Inflammatory macrophage treated with lipopolysaccharide for 4 hours (primary cell): ENCODE data around the gene USH2A.

Source experiments
- DNase-seq: peaks from one replicate; pipeline ENCODE4 v3.0.0-alpha.2; 2020

USH2A gene

GRCh38 chr1:216422821-216423520 is at the start of gene USH2A:
Gene USH2A (minus strand): TSS chr1:216423448. CDS start chr1:216422336, 1,112 bp downstream.
- DNase-seq, result no peak

DNA sequence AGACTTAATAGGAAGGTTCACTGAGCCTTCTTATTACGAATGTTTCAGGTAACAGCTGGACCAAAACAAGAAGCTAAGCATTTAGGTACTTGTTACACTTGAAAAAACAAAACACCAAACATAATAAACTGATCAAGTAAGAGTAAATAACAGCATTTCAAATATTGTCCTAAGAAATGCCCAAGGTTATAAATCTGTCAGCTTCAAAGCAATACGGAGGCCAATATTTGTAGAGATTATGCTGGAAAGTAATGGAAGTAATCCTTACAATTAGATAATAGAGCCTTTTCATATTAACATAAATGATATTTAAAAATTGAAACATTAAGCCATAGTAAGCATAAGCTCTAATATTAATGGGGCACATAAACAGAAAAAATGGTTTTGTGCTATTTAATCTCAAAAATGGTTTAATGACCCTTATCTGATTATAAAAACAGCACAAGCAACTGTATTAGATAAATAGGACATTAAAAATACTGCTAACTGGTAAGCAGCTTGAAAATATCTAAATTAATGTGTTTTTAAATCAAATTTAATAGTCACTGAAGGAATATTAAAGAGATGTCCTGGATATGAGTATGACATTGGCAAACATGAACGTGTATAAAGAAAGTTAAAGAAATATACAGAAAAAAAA is 43.0 kb upstream of the USH2A start:
- no peak for DNase-seq

- DNase-seq, result no peak
These were observed 41.2 kb upstream of the USH2A start for GRCh38 chr1:216464489-216464888.

- no peak for DNase-seq
These were observed 39.0 kb upstream of the USH2A start for GRCh38 chr1:216462066-216462775.

DNA sequence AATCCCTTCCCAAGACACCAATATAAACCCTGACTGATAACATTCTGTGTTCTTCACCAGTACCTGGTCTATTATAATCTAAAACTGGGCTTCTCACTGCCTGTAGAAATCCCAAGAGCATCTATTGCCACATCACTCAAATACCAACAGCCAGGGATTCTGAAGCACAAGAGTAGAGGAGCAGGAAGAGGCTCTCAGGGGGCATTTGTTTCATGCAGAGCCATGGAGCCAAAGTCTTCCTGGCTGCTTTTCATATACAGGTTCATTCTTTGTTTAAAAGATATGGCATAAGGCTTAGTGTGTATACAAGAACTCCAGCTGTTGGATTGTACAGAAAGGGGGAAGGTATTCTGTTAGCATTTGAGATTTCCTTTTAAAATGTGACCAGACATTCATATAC is 38.2 kb upstream of the USH2A start:
- DNase-seq, result no peak

DNA sequence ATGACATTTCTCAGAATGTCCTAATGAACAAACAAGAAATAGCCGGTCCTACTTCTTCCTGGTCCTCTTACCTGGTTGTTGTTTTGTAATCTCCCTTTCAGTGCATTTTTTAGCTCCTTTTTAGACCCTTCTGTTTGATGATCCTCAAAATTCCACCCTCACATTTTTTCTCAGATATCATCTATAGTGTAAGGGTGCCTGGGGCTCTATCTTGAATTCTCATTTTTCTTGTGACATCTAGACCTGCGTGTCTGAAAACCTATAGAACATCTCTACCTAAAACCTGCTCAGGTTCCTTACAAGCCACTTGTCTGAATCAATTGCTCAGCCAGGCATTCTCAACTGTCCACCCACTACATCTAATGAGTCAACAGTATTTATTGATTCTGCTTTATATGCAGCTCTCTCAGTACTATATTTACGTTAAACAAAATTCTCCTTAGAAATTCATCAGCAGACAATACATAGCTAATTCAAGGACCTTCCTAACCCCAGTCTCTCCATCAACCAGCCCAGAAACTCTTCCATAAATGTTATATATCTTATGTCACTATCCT is 36.5 kb upstream of the USH2A start:
- no peak for DNase-seq

DNA sequence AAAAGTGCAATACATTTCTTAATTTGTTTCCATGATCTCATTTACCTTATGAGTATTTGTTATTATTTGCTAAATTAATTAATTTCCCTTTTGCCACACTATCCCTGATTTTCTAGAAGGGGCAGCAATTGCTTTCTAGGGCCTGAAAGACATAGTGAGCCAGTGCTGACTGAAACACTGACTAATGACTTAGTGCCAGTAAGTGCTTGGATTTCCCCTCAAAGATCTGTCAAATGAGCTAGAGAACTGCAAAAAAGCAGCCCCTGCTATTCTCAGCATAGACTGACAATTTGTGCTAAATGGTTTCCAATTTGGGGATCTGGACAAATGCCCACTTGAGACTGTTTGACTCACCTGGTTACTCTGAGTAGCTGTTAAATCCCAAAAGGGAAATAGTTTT is 35.6 kb upstream of the USH2A start:
- no peak for DNase-seq

DNA sequence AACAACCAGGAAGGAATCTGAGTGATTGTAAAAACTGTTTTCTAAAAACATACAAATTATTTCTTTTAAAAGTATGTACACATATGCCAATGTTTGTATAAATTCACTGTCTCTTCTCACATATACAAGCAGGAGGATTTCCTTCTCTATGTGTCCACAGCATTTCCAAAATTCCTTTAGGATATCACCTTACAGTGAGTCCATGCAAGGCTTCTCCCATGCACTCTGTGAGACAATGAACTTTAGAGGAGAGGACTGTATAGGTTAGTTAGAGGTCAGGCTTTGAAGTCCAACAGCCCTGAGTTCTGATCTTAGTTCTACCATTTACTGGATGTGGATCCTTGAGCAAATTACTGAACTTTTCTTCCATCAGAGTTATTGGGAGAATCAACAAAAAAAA is 34.1 kb upstream of the USH2A start:
- DNase-seq, result no peak

DNA sequence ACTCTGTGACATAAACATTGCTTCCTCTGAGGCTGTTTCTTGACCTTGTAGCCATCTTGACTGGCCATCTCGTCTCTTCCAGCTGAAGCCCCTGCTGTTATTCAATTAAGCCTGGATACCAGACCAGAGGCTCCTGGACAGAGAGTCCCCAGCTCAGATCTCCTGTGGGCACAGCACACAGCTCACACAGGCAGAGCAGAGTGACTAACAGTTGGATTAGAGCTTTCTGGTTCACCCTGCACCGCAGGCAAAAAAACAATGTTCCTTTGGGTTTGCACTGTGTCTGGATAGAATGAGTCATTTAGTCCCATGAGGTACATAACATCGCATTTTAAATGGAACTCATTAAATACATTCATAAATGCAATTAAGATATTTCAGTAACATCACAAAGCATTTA is 33.4 kb upstream of the USH2A start:
- DNase-seq, result no peak

- no peak for DNase-seq
These were observed 30.5 kb upstream of the USH2A start for GRCh38 chr1:216453777-216454176.

- DNase-seq, result no peak
These were observed 27.0 kb upstream of the USH2A start for GRCh38 chr1:216450227-216450626.

GRCh38 chr1:216448011-216448510 is 24.8 kb upstream of the USH2A start:
- no peak for DNase-seq

DNA sequence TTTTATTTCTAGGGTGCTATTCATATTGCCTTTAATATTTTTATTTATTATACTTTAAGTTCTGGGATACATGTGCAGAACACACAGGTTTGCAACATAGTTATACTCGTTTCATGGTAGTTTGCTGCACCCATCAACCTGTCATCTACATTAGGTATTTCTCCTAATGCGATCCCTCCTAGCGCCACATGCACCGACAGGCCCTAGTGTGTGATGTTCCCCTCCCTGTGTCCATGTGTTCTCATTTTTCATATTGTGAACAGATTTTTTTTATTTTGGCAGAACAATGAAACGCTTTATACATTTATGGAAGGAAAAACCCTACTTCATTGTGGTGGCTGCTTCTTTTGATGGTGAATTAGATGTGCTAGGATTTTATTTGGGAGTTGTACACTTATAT is 14.4 kb upstream of the USH2A start:
- no peak for DNase-seq

GRCh38 chr1:216434232-216434631 is 11.0 kb upstream of the USH2A start:
- DNase-seq, result no peak

- no peak for DNase-seq
These were observed 9.9 kb upstream of the USH2A start for GRCh38 chr1:216433175-216433574.

GRCh38 chr1:216430744-216431143 is 7.5 kb upstream of the USH2A start:
- no peak for DNase-seq

DNA sequence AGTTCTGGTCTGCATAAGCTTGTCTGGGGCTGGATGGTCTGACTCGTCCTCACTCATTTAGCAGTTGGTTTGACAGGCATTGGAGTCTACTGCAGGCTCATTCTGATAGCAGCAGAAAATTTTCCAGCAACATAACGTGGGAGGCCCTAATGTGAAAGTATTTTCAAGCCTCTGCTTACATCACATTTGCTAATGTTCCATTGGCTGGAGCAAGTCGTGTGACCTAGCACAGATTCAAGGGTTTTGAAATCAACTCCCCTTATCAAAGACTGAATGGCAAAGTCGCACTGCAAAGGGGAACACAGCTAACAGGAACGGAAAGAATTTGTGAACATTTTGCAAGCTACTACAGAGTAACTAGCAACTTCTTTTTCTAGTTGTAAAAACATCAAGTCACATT is 2.3 kb upstream of the USH2A start:
- no peak for DNase-seq

- DNase-seq, result no peak
These were observed 2.5 kb downstream of the USH2A start for GRCh38 chr1:216420746-216421145.

DNA sequence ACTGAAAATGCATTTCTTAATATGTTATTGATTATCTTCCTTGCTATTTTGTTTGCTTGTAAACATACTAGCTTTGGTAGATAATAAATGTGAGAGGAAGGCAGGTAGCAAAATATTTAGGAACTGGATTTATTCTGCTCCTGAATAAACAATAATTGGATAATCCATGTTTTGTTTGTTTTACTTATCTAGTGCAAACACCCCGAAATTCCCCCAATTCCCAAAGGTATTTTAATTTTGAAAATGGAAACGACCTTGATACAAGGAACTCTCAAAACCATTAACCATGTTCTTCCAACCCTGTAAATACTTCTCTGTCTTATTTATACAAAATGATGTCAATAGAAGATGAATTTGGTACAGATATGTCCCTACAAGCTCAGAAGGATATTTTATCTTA is 3.0 kb downstream of the USH2A start:
- no peak for DNase-seq

GRCh38 chr1:216416488-216416887 is 6.8 kb downstream of the USH2A start:
- no peak for DNase-seq

DNA sequence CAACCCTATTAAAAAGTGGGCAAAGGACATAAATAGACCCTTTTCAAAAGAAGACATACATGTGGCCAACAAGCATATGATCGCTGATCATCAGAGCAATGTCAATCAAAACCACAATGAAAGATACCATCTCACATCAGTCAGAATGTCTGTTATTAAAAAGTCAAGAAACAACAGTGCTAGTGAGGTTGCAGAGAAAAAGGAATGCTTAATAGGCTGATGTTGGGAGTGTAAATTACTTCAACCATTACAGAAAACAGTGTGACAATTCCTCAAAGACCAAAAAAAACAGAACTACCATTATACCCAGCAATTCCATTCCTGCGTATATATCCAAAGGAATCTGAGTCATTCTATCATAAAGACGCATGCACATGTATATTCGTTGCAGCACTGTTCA is 13.2 kb downstream of the USH2A start:
- no peak for DNase-seq

DNA sequence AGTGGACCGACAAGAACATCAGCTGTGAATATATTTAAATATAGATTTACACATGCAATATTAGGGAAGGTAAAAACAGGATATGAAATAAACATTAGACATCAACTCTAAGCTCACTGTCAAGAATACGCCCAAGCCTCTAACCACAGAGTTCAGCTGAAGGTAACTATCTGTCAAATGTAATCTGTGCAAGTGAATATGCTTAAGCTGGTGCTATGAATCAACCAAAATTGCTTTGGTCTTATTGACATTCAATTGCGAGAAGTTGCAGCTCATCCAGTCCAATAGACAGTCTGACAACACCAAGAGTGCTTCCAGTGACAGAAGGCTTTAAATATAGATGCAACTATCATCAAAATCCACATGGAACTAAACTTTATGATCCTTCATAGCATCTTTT is 32.3 kb downstream of the USH2A start:
- no peak for DNase-seq

DNA sequence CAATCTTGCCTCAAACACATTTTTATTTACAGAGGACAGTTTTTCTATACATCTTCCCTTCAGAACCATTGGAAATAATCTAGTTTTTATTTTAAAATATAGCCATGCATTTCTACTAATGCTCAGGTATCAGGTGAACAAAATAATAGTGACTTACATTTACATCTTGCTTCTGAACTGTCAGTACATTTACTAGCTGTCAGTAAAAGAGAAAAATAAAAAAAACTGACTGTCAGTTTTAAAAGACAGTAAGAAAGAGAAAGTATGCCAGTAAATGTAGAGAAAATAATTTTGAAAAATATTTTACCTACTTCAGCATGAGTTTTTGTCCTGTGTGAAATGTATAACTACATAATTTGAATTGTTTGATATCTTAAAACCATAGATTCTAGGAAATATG is 33.5 kb downstream of the USH2A start:
- no peak for DNase-seq

GRCh38 chr1:216388558-216388957 is 34.7 kb downstream of the USH2A start:
- no peak for DNase-seq
